Breast epithelium (tissue), 4 donors: ENCODE data around the gene FAM151A. TPM values are rescaled to one million over a fixed set of nuclear protein-coding genes. Genes with fewer than 3 reads are reported as not detected.

Source experiments
- DNase-seq, 2 donors: peaks; one replicate each; pipeline ENCODE4 v3.0.0-alpha.2; 2019; ENCODE audit warnings: low spot score in 2 of 2
- H3K27ac ChIP-seq, 2 donors: fragments of 200-600 bp; sonication (generic) in 1 of 2; one replicate each; pipeline ENCODE4 v1.5.1; 2016 to 2019; ENCODE audit warnings: mild to moderate bottlenecking in 1 of 2
- H3K27me3 ChIP-seq, 2 donors: fragments of 200-600 bp; sonication (generic) in 1 of 2; one replicate each; pipeline versions ENCODE4 v1.5.1 to v1.6.0; 2017 to 2019; ENCODE audit warnings: control low read depth in 1 of 2, mild to moderate bottlenecking in 1 of 2
- H3K36me3 ChIP-seq: fragments of 200-600 bp; one replicate; pipeline ENCODE4 v1.5.1; 2019
- H3K4me1 ChIP-seq, 2 donors: fragments of 200-600 bp; sonication (generic); one replicate each; pipeline ENCODE4 v1.5.1; 2016 to 2019; ENCODE audit warnings: control low read depth in 1 of 2
- H3K4me3 ChIP-seq, 3 donors: fragments of 200-600 bp; sonication (generic); 1 replicate in 2 of 3; 2 replicates in 1 of 3; pipeline ENCODE4 v1.5.1; 2016 to 2019; ENCODE audit warnings: mild to moderate bottlenecking in 3 of 3, moderate library complexity in 2 of 3
- H3K9me3 ChIP-seq, 2 donors: fragments of 200-600 bp; sonication (generic) in 1 of 2; one replicate each; pipeline ENCODE4 v1.5.1; 2016 to 2019; ENCODE audit warnings: control low read depth in 1 of 2
- CTCF ChIP-seq, 3 donors: fragments of 450-650 bp; IDR thresholded peaks; one replicate each; pipeline ENCODE4 v1.5.1; 2016 to 2017; ENCODE audit warnings: antibody characterized with exemption in 3 of 3, mild to moderate bottlenecking in 3 of 3, moderate library complexity in 3 of 3
- POLR2A ChIP-seq: fragments of 450-650 bp; IDR thresholded peaks from one replicate; pipeline ENCODE4 v1.6.1; 2016; ENCODE audit warnings: antibody characterized with exemption, mild to moderate bottlenecking, moderate library complexity
- POLR2AphosphoS5 ChIP-seq, 3 donors: sonication (generic); formaldehyde crosslinking; IDR thresholded peaks; one replicate each; pipeline ENCODE4 v1.6.1; 2017; ENCODE audit warnings: antibody characterized with exemption in 3 of 3
- intact Hi-C: fragments of 100-400 bp; cut with DNase I; formaldehyde crosslinking; loops from one replicate; pipeline ENCODE4 v1.15.1; 2023; ENCODE audit warnings: low total_unique reads
- total RNA-seq, 3 donors: library from RNA; depleted of rRNA; stranded (reverse); fragments of >200 nt; gene quantifications; one replicate each; pipeline ENCODE4 v1.1.0, GENCODE V29; 2016

Gene FAM151A
- total RNA-seq: under 1 TPM in 2 of 3 donors, not detected in 1; 0.16 to 0.33 TPM

- TF ChIP-seq POLR2AphosphoS5 (IDR thresholded peaks at IDR 0.05) (no peak), POLR2A (no peak), CTCF (IDR thresholded peaks at IDR 0.05) (no peak)
- H3K36me3 ChIP-seq: no peaks in the 10 kb centered on the region
- intact Hi-C loops: no loop called here
- H3K27me3 ChIP-seq: no peaks in the 10 kb centered on the region
- no peak within 1 kb of the TSS for H3K27ac ChIP-seq
- H3K4me3 ChIP-seq: no peak within 1 kb of the TSS
- no peak for DNase-seq
- H3K9me3 ChIP-seq: no peaks in the 10 kb centered on the region
- H3K4me1 ChIP-seq: no peaks in the 10 kb centered on the region
Measured at GRCh38 chr1:54623216-54624007, at the start of gene FAM151A. Gene FAM151A, minus strand, starts transcription at chr1:54623525. Its CDS starts 130 bp downstream, at chr1:54623395.

- H3K9me3 ChIP-seq: peaks cover 0 to 4% of the 10 kb centered on the region in 2 donors
- DNase-seq: no peak
- H3K4me3 ChIP-seq: no peak overlapping the region
- TF ChIP-seq POLR2A: no peak
- TF ChIP-seq CTCF (IDR thresholded peaks at IDR 0.05): peak; percentile 28 to 75 (median 74)
- TF ChIP-seq POLR2AphosphoS5 (IDR thresholded peaks at IDR 0.05): no peak
- H3K4me1 ChIP-seq: no peaks in the 10 kb centered on the region
- intact Hi-C loops: loop anchor here (5.0 kb wide), 1 partner anchor 135 kb away; a partner anchor contains a TSS
- no peaks in the 10 kb centered on the region for H3K36me3 ChIP-seq
- H3K27me3 ChIP-seq: no peaks in the 10 kb centered on the region
- no peak overlapping the region for H3K27ac ChIP-seq
Measured at GRCh38 chr1:54671985-54672608, 48.8 kb upstream of the FAM151A start.

GRCh38 chr1:54668567-54668966 lies 45.2 kb upstream of the FAM151A start:
- Histone ChIP-seq H3K4me1 (no peaks in the 10 kb centered on the region), H3K9me3 (no peaks in the 10 kb centered on the region), H3K27ac (no peak overlapping the region), H3K36me3 (no peaks in the 10 kb centered on the region), H3K4me3 (no peak overlapping the region), H3K27me3 (no peaks in the 10 kb centered on the region)
- TF ChIP-seq POLR2A: no peak
- TF ChIP-seq POLR2AphosphoS5 (IDR thresholded peaks at IDR 0.05): no peak
- TF ChIP-seq CTCF (IDR thresholded peaks at IDR 0.05): no peak
- no peak for DNase-seq
- intact Hi-C loops: no loop called here

- H3K4me1 ChIP-seq: no peaks in the 10 kb centered on the region
- intact Hi-C loops: no loop called here
- no peak overlapping the region for H3K4me3 ChIP-seq
- H3K36me3 ChIP-seq: no peaks in the 10 kb centered on the region
- no peak for TF ChIP-seq POLR2A
- no peak for TF ChIP-seq POLR2AphosphoS5 (IDR thresholded peaks at IDR 0.05)
- TF ChIP-seq CTCF (IDR thresholded peaks at IDR 0.05): no peak
- no peaks in the 10 kb centered on the region for H3K27me3 ChIP-seq
- H3K9me3 ChIP-seq: no peaks in the 10 kb centered on the region
- DNase-seq: no peak
- H3K27ac ChIP-seq: no peak overlapping the region
Measured at GRCh38 chr1:54667797-54668196, 44.5 kb upstream of the FAM151A start.

- H3K36me3 ChIP-seq: no peaks in the 10 kb centered on the region
- no peak overlapping the region for H3K27ac ChIP-seq
- H3K9me3 ChIP-seq: no peaks in the 10 kb centered on the region
- DNase-seq: no peak
- TF ChIP-seq POLR2AphosphoS5 (IDR thresholded peaks at IDR 0.05) (no peak), POLR2A (no peak), CTCF (IDR thresholded peaks at IDR 0.05) (no peak)
- no peaks in the 10 kb centered on the region for H3K27me3 ChIP-seq
- intact Hi-C loops: no loop called here
- no peaks in the 10 kb centered on the region for H3K4me1 ChIP-seq
- no peak overlapping the region for H3K4me3 ChIP-seq
Measured at GRCh38 chr1:54666333-54666732, 43.0 kb upstream of the FAM151A start.
